HEK293 (cell line): ENCODE results near the gene TSPAN9.

Experiments
- CTCF ChIP-seq: fragments of 450-650 bp; formaldehyde crosslinking; IDR thresholded peaks from 2 replicates; pipeline ENCODE4 v1.5.1; 2016; ENCODE audit warnings: missing biosample characterization, missing genetic modification characterization
- GLIS1 ChIP-seq: fragments of 450-650 bp; formaldehyde crosslinking; IDR thresholded peaks from 2 replicates; pipeline ENCODE4 v1.5.1; 2016; ENCODE audit warnings: missing biosample characterization, missing genetic modification characterization
- MZF1 ChIP-seq: fragments of 450-650 bp; formaldehyde crosslinking; IDR thresholded peaks from 2 replicates; pipeline ENCODE4 v1.5.1; 2017; ENCODE audit warnings: missing biosample characterization, missing genetic modification characterization, borderline replicate concordance
- SALL2 ChIP-seq: fragments of 450-650 bp; formaldehyde crosslinking; IDR thresholded peaks from 2 replicates; pipeline ENCODE4 v1.5.0; 2017; ENCODE audit warnings: missing biosample characterization, mild to moderate bottlenecking, missing genetic modification characterization, borderline replicate concordance
- SETDB1 ChIP-seq: IDR thresholded peaks from one replicate; pipeline ENCODE4 v1.6.1; 2017; ENCODE audit warnings: mild to moderate bottlenecking, low read length, moderate library complexity, mixed read lengths; ENCODE audit not compliant: insufficient read length
- TRIM28 ChIP-seq: IDR thresholded peaks from 2 replicates; pipeline ENCODE4 v1.6.1; 2011; ENCODE audit warnings: low read length, control low read depth, borderline replicate concordance
- ZFP41 ChIP-seq: fragments of 450-650 bp; formaldehyde crosslinking; IDR thresholded peaks from 2 replicates; pipeline ENCODE4 v1.5.1; 2016; ENCODE audit warnings: missing biosample characterization, missing genetic modification characterization, borderline replicate concordance
- ZNF24 ChIP-seq: fragments of 450-650 bp; formaldehyde crosslinking; IDR thresholded peaks from 2 replicates; pipeline ENCODE4 v1.5.1; 2016; ENCODE audit warnings: missing biosample characterization, missing genetic modification characterization

- no peak for TF ChIP-seq SETDB1
- no peak for TF ChIP-seq CTCF
- TF ChIP-seq GLIS1: no peak
- no peak for TF ChIP-seq SALL2 (tag by site-specific recombination)
- TF ChIP-seq MZF1 (tag by site-specific recombination): no peak
- no peak for TF ChIP-seq TRIM28
- TF ChIP-seq ZFP41 (tag by site-specific recombination): no peak
- TF ChIP-seq ZNF24 (tag by site-specific recombination): no peak
Observed at GRCh38 chr12:3150308-3150670, 73.1 kb downstream of the TSPAN9 start.
